Measurements from ENCODE around the gene MAB21L4.

The MAB21L4 gene

DNA sequence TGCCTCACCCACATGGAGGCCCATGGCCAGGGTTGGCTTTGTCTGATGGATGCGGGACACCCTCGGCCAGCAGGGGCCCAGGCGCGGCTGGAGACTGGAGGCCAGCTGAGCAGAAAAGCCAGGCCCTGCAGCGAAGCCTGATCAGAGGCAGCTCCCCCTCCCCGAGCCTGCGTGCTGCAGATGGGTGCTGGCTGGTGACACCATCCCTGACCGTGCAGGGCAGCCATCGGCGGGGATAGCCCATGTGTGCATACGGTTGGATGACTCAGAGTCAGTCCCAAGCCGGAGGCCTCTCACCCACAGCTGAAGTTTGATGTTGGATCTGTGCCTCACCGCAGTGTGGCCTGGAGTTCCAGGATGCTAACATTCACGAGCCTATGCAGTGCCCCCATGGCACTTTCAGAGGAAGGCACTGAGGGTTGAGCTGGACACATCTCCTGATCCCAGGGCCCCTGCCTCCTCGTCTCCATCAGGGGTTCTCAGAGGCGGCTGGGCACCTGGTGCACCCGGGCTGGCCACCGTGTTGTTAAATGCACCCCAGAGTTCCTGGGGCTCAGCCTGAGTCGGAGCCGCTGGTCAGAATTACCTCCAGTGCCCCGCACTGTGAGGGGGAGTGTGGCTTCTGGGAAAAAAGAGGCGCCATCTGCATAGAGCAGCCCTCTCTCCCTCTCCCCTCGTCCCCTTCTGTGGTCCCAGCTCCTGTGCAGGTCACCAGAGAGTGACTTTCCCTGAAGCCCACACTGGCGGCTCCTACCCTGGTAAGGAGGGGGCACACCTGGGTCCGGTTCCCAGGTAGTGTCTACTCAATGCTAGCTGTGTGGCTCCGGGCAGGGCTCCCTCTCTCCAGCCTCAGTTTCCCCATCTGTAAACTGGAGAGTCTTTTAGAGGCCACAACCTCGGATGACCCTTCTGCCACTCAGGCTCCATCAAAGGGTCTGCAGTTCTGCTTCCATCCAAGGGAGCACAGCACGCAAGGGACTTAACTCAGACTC lies 56.5 kb downstream of the MAB21L4 start (continued):
- TF ChIP-seq, protein P1, sequence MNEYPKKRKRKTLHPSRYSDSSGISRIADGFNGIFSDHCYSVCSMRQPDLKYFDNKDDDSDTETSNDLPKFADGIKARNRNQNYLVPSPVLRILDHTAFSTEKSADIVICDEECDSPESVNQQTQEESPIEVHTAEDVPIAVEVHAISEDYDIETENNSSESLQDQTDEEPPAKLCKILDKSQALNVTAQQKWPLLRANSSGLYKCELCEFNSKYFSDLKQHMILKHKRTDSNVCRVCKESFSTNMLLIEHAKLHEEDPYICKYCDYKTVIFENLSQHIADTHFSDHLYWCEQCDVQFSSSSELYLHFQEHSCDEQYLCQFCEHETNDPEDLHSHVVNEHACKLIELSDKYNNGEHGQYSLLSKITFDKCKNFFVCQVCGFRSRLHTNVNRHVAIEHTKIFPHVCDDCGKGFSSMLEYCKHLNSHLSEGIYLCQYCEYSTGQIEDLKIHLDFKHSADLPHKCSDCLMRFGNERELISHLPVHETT (tag by site-specific recombination; IDR thresholded peaks at IDR 0.05): no peak
- no peak for TF ChIP-seq IKZF3 (tag by site-specific recombination; IDR thresholded peaks at IDR 0.05)

- ChIA-PET CTCF (interaction anchor here (0.7 to 1.3 kb wide), 2 partner anchors 14 to 250 kb away, joined by 4 to 7 read pairs; no protein-coding TSS in a partner anchor), POLR2A (no interaction called here)
Measured at GRCh38 chr2:240837621-240838020, 58.3 kb downstream of the MAB21L4 start.

DNA sequence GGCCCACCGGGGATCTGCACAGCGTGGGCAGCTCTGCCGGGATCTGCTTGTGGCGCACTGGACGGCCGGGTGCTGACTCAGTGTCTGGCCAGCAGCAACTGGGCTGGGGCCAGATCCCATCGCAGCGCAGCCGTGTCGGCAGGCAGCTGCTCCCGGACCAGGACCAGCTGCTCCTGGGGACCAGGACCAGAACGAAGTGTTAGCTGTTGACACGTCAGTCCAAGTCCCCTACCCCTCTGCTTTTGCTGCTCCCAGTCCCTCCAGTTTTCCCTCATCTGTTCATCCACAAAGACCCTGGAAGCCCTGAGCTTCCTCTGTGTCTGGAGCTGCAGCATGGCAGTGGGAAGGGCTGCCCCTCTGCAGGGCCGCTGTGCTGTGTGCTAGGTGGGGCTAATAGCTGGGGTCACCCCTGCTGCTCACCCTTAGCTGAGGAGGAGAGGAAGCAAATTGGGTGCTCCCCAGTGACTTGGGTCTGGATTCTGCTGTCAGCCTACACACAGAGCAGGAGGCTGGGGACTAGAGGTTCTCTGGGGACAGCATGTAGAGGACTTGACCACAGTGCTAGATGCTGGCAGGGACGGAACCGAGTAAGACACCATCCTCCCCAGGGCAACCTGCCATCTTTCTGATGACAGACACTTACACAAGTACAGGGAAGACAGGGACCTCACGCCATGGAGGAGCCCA lies 59.0 kb downstream of the MAB21L4 start:
- Histone ChIP-seq H3K36me3 (ENCODE audit: control insufficient read depth in 2 of 2, insufficient read depth in 1 of 2, low read length in 2 of 2) (no peaks in the 10 kb centered on the region), H3K4me1 (ENCODE audit: control insufficient read depth, insufficient read depth, low read length) (no peaks in the 10 kb centered on the region), H3K9me3 (ENCODE audit: control insufficient read depth, insufficient read depth, low read depth, low read length) (no peaks in the 10 kb centered on the region), H3K4me3 (ENCODE audit: low read depth, low read length) (no peak overlapping the region), H3K27ac (ENCODE audit: extremely low read depth, low read depth, low read length) (no peak overlapping the region)
- no peak for TF ChIP-seq HOXD13 (CRISPR knock-in tag; IDR thresholded peaks at IDR 0.05; ENCODE audit: borderline replicate concordance)
- no peak for TF ChIP-seq ZNF521 (tag by site-specific recombination; IDR thresholded peaks at IDR 0.05)
- no peak for TF ChIP-seq ZNF580 (tag by site-specific recombination; IDR thresholded peaks at IDR 0.05)
- no peak for TF ChIP-seq WT1 (tag by site-specific recombination; IDR thresholded peaks at IDR 0.05)
- TF ChIP-seq ZBTB20 (tag by site-specific recombination; IDR thresholded peaks at IDR 0.05): no peak
- TF ChIP-seq ZNF549 (tag by site-specific recombination; IDR thresholded peaks at IDR 0.05): no peak
- ChIA-PET CTCF (no interaction called here), POLR2A (no interaction called here)

More at GRCh38 chr2:240837621-240838020, 58.3 kb downstream of the MAB21L4 start:
- no peaks in the 10 kb centered on the region for H3K4me1 ChIP-seq (ENCODE audit: control insufficient read depth, insufficient read depth, low read length)
- H3K9me3 ChIP-seq (ENCODE audit: control insufficient read depth, insufficient read depth, low read depth, low read length): no peaks in the 10 kb centered on the region
- TF ChIP-seq SETDB1 (IDR thresholded peaks at IDR 0.05; ENCODE audit: insufficient read length, low read length) (no peak), ZNF174 (tag by site-specific recombination; IDR thresholded peaks at IDR 0.05) (no peak), ZBTB1 (tag by site-specific recombination; IDR thresholded peaks at IDR 0.05) (no peak), ZNF239 (tag by site-specific recombination; IDR thresholded peaks at IDR 0.05) (no peak), ZNF37A (tag by site-specific recombination; IDR thresholded peaks at IDR 0.05) (no peak)
- H3K27ac ChIP-seq (ENCODE audit: extremely low read depth, low read depth, low read length): no peak overlapping the region
- H3K36me3 ChIP-seq (ENCODE audit: control insufficient read depth in 2 of 2, insufficient read depth in 1 of 2, low read length in 2 of 2): no peaks in the 10 kb centered on the region
- H3K4me3 ChIP-seq (ENCODE audit: low read depth, low read length): no peak overlapping the region
